ENCODE data around the gene KRTAP16-1.

Gene KRTAP16-1

DNA sequence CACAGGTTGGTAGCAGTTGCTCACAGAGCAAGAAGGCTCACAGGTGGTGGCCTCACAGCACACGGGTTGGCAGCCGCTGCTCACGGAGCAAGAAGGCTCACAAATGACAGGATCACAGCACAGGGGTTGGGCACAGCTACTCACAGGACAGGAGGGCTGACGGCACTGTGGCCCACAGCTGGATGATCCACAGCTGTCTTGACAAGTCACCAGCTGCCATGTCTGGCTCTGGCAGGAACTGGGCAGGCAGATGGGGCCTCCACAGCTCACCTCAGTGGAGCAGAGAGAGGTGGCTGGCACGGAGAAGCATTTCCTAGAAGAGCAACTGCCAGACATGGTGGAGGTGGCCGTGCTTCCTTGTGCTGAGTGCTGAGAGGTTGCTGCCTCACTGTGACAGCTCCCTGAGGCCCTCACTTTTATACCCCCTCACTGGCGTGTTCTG lies at the start of gene KRTAP16-1:
KRTAP16-1 (minus strand) TSS at position 392 of the 442 bp plus-strand sequence; CDS start at position 336, 56 bp downstream.
- Histone ChIP-seq H3K9ac (ENCODE audit: low read depth, low read length, poor library complexity, severe bottlenecking) (peak within 1 kb of the TSS; percentile 74), H3K36me3 (ENCODE audit: insufficient read depth, low read length) (no peaks in the 10 kb centered on the region), H3K9me3 (ENCODE audit: insufficient read depth, low read depth, low read length) (no peaks in the 10 kb centered on the region), H3K79me2 (ENCODE audit: insufficient read depth, low read length) (no peaks in the 10 kb centered on the region), H3K4me1 (ENCODE audit: insufficient read depth, low read length, poor library complexity, severe bottlenecking) (peaks cover 43% of the 10 kb centered on the region), H2AFZ (ENCODE audit: low read length) (peak within 1 kb of the TSS; percentile 23), H3K9me2 (replicated peaks; ENCODE audit: low read depth, low read length) (no peaks in the 10 kb centered on the region), H3K4me2 (ENCODE audit: low read depth, low read length, poor library complexity, severe bottlenecking) (peak within 1 kb of the TSS; percentile 86), H3F3A (ENCODE audit: low read depth) (peaks cover 14% of the 10 kb centered on the region), H3K4me3 (ENCODE audit: low read length, poor library complexity, severe bottlenecking) (peak within 1 kb of the TSS; percentile 65), H3K27me3 (ENCODE audit: insufficient read depth, low read length, poor library complexity, severe bottlenecking) (no peaks in the 10 kb centered on the region), H4K20me1 (ENCODE audit: insufficient read depth, low read length, poor library complexity, severe bottlenecking) (no peaks in the 10 kb centered on the region)
- TF ChIP-seq EZH2phosphoT487 (IDR thresholded peaks at IDR 0.05; ENCODE audit: borderline replicate concordance) (no peak), CTCF (conservative IDR thresholded peaks at IDR 0.05; ENCODE audit: low read length) (no peak)

- H3K4me3 ChIP-seq (ENCODE audit: low read length, poor library complexity, severe bottlenecking): no peak overlapping the region
- H3F3A ChIP-seq (ENCODE audit: low read depth): no peaks in the 10 kb centered on the region
- no peak for TF ChIP-seq CTCF (conservative IDR thresholded peaks at IDR 0.05; ENCODE audit: low read length)
- TF ChIP-seq EZH2phosphoT487 (IDR thresholded peaks at IDR 0.05; ENCODE audit: borderline replicate concordance): no peak
- H3K9me2 ChIP-seq (replicated peaks; ENCODE audit: low read depth, low read length): no peaks in the 10 kb centered on the region
- no peak overlapping the region for H3K9ac ChIP-seq (ENCODE audit: low read depth, low read length, poor library complexity, severe bottlenecking)
- no peaks in the 10 kb centered on the region for H3K4me1 ChIP-seq (ENCODE audit: insufficient read depth, low read length, poor library complexity, severe bottlenecking)
- no peak overlapping the region for H2AFZ ChIP-seq (ENCODE audit: low read length)
- H3K4me2 ChIP-seq (ENCODE audit: low read depth, low read length, poor library complexity, severe bottlenecking): no peak overlapping the region
- H3K79me2 ChIP-seq (ENCODE audit: insufficient read depth, low read length): no peaks in the 10 kb centered on the region
- no peaks in the 10 kb centered on the region for H4K20me1 ChIP-seq (ENCODE audit: insufficient read depth, low read length, poor library complexity, severe bottlenecking)
- no peaks in the 10 kb centered on the region for H3K36me3 ChIP-seq (ENCODE audit: insufficient read depth, low read length)
- H3K27me3 ChIP-seq (ENCODE audit: insufficient read depth, low read length, poor library complexity, severe bottlenecking): peaks cover 5% of the 10 kb centered on the region
- H3K9me3 ChIP-seq (ENCODE audit: insufficient read depth, low read depth, low read length): no peaks in the 10 kb centered on the region
Observed at GRCh38 chr17:41354536-41354935, 45.4 kb upstream of the KRTAP16-1 start.

DNA sequence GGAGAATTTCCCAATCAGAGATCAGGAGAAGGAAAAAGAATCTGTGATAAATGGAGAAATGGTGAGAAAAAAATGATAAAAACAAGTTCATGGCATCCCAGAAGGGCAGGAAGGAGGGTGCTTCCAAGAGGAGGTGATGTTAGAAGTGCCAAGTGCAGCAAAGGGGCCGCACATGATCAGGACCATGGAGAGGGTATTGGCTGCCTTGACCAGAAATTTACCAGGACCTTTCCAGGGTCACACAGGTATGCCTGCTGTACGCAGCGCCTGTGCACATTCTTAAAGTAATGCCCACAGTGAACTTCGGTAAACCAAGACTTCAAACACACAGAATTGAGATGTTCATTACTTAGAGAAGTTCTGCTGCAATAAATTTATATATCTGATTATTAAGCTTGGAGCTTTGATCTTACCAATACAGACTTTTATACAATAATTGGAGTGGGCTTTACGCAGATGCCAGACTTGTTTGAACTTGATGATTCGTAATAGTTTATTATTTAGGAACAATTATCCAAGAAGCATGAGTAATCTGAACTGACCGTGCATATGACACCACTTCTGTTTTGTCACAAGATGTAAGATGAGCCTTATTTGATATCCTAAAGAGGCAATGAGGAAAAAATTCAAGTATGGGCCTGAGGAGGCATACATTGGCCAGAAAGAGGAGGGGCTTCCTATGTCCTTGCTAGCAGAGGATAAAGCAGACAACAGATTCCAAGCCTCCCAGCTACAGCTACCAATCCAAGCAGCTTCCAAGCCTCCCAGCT lies 43.7 kb upstream of the KRTAP16-1 start:
- Histone ChIP-seq H4K20me1 (ENCODE audit: insufficient read depth, low read length, poor library complexity, severe bottlenecking) (no peaks in the 10 kb centered on the region), H3F3A (ENCODE audit: low read depth) (no peaks in the 10 kb centered on the region), H3K9me2 (replicated peaks; ENCODE audit: low read depth, low read length) (no peaks in the 10 kb centered on the region), H3K9ac (ENCODE audit: low read depth, low read length, poor library complexity, severe bottlenecking) (no peak overlapping the region), H3K79me2 (ENCODE audit: insufficient read depth, low read length) (no peaks in the 10 kb centered on the region), H3K9me3 (ENCODE audit: insufficient read depth, low read depth, low read length) (no peaks in the 10 kb centered on the region), H3K36me3 (ENCODE audit: insufficient read depth, low read length) (no peaks in the 10 kb centered on the region), H3K4me1 (ENCODE audit: insufficient read depth, low read length, poor library complexity, severe bottlenecking) (no peaks in the 10 kb centered on the region), H3K27me3 (ENCODE audit: insufficient read depth, low read length, poor library complexity, severe bottlenecking) (peaks cover 3% of the 10 kb centered on the region), H2AFZ (ENCODE audit: low read length) (no peak overlapping the region), H3K4me2 (ENCODE audit: low read depth, low read length, poor library complexity, severe bottlenecking) (no peak overlapping the region), H3K4me3 (ENCODE audit: low read length, poor library complexity, severe bottlenecking) (no peak overlapping the region)
- TF ChIP-seq EZH2phosphoT487 (IDR thresholded peaks at IDR 0.05; ENCODE audit: borderline replicate concordance) (no peak), CTCF (conservative IDR thresholded peaks at IDR 0.05; ENCODE audit: low read length) (no peak)

Data from Loucy (cell line).